GM18498 (cell line): ENCODE measurements around the gene NCAN.
"Not testable (repeated sequence)": the region's sequence is repeated elsewhere in the genome, so short reads cannot be mapped to it uniquely, and the experiment has no call there.

ENCODE experiments used
- ATAC-seq: cut with Tn5 transposase; IDR thresholded peaks from one replicate; pipeline ENCODE4 v1.9.1; 2021; ENCODE audit warnings: mild to moderate bottlenecking, moderate library complexity; ENCODE audit not compliant: unreplicated experiment

The NCAN gene

GRCh38 chr19:19223636-19224035, 11.9 kb downstream of the NCAN start:
- no peak for ATAC-seq

GRCh38 chr19:19224150-19224851, 12.5 kb downstream of the NCAN start:
- no peak for ATAC-seq

GRCh38 chr19:19224852-19225494, 13.2 kb downstream of the NCAN start:
- ATAC-seq: no peak

GRCh38 chr19:19226204-19226603, 14.4 kb downstream of the NCAN start:
- ATAC-seq: no peak

GRCh38 chr19:19226663-19227062, 14.9 kb downstream of the NCAN start:
- no peak for ATAC-seq

GRCh38 chr19:19227217-19227616, 15.5 kb downstream of the NCAN start:
- no peak for ATAC-seq

DNA sequence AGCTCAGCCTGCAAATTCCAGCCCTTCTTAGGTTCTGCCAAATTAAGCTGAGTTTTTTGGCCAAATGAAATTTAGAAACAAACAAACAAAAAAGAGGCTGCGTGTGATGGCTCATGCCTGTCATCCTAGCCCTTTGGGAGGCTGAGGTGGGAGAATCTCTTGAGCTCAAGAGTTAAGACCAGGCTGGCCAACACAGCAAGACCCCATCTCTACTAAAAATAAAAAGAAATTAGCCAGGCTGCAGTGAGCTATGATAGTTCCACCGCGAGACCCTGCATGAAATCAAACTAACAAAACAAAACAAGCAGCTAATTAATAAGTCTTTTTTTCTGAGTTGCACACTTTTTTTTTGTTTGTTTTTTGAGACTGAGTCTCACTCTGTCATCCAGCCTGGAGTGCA, 17.9 kb downstream of the NCAN start:
- ATAC-seq: no peak

GRCh38 chr19:19230999-19231398, 19.2 kb downstream of the NCAN start:
- no peak for ATAC-seq

DNA sequence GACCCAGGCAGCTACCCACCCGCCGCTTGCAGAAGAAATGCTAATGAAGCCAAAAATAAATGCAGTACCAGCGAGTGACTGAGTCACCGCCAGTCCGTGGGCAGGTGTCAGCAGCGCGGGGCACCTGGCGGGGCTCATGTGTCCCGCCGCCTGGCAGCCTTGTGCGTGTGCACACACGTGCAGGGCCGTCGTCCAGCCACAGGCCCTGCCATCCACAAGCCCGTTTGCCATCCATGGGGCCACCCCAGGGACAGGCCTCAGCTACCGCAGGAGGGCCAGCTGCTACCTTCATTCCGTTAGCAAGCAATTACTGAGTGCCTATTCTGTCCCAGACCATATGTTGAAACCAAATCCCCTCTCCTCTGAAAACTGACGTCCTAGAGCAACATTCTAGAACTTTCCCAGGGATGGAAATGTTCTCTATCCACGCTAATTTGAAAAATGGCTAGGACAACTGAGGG, 20.5 kb downstream of the NCAN start:
- no peak for ATAC-seq

GRCh38 chr19:19234220-19234816, 22.6 kb downstream of the NCAN start:
- ATAC-seq: no peak

GRCh38 chr19:19236173-19236572, 24.4 kb downstream of the NCAN start:
- no peak for ATAC-seq

GRCh38 chr19:19238126-19238894, 26.6 kb downstream of the NCAN start:
- ATAC-seq: no peak

DNA sequence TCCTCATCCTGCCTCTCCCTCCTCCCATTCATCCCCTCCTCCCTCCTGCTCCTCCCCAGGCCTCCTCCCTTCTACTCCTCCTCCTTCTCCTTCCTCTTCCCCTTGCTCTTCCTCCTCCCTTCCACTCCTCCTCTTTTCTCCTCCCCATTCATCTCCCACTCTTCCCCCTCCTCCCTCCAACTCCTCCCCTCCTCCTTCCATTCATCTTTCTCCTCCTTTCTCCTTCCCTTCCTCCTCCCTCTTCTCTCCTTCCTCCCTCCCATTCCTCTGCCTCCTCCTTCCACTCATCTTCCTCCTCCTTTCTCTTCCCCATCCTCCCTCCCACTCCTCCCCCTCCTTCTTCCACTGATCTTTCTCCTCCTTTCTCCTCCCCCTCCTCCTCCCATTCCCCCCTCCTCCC, 27.9 kb downstream of the NCAN start:
- no peak for ATAC-seq

- ATAC-seq: no peak
These were observed 28.7 kb downstream of the NCAN start for GRCh38 chr19:19240476-19240875.

DNA sequence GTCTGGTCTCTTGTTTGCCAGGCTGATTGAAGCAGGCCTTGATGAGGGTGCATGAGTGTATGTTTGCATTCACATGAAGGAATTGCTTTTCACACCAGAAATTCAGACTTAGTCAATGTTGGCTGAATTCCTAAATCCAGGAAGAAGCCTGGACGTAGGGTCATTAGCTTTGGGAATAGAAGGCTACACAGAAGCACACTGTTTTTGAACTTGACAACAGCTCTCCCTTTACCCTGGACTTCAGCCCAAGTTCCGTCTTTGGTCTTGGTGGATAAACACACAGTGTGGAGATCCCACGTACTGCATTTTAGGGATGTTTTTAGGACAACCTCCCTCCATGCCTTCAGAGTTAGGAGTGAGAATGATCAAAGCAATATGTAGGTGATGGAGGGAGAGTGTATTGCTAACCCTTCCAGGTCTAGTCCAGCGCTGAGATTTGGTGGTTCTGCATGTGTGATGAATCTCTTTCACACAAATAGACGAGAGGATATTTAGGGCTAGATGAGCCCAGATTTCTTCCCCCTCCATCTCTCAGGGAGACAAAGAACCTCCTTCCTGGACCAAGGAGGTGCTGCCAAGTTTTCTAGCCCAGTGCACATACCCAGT, 38.5 kb downstream of the NCAN start:
- no peak for ATAC-seq

GRCh38 chr19:19253409-19253808, 41.7 kb downstream of the NCAN start:
- not testable (repeated sequence) for ATAC-seq

DNA sequence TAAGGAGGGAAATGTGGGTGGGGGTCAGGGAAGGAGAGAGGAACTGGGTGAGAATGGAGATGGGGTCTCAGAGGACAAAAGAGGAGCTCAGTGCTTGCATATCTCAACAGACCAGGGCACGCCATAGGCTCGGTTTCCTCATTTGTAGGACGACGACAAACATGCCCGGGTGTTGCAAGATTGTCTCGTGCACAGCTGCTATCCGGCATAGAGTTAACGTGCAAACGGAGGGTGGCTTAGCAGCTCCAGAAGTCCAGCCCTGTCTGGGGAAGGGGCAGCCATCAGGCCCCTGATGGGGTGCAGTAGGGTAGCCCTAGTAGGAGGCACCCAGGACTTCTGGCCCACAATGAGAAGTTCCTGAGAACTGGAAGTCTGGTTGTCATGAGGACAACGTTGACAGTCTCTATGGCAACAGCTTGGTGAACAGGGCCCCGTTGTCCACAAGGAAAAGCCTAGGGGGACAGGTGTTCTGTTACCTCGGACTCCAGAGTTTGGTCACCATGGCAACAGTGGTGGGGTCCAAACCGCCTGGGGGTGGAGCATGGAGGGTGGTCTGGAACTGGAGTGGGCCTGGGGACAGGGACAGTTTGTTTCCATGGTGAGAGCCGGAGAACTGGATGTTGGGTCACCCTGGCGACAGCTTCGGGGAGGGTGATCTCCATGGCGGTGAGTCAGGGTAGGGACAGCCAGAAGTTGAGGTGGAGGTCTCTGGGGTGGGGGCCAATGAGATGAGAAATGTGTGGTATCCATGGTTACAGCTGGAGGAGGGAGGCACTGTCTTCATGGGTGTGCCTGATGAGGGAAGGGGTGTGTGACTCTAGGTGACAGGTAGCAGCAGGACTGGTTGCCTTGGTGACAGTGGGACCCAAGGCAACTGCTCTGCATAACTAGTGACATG, 44.6 kb downstream of the NCAN start:
- ATAC-seq: no peak

GRCh38 chr19:19257137-19257536, 45.4 kb downstream of the NCAN start:
- no peak for ATAC-seq

GRCh38 chr19:19257836-19258588, 46.3 kb downstream of the NCAN start:
- ATAC-seq: no peak
